Body of pancreas (tissue), 4 donors: ENCODE measurements around the gene CEP104.

Experiments
- CTCF ChIP-seq, 7 experiments: fragments of 450-650 bp in 4 of 7; fragments of 200-600 bp in 3 of 7; sonication (generic) in 3 of 7; IDR thresholded peaks; one replicate each; pipeline ENCODE4 v1.5.1; 2016 to 2019; ENCODE audit warnings: antibody characterized with exemption in 7 of 7
- POLR2A ChIP-seq, 3 donors: fragments of 450-650 bp; IDR thresholded peaks; one replicate each; pipeline ENCODE4 v1.6.1; 2016; ENCODE audit warnings: antibody characterized with exemption in 3 of 3, mild to moderate bottlenecking in 2 of 3

- TF ChIP-seq CTCF (IDR thresholded peaks at IDR 0.05) = no peak
- no peak for TF ChIP-seq POLR2A (IDR thresholded peaks at IDR 0.05)
These were observed 76.1 kb downstream of the CEP104 start for GRCh38 chr1:3780901-3781300.
